GM19328 (cell line): ENCODE results near the gene ADPRHL1.

Experiments
- ATAC-seq: cut with Tn5 transposase; IDR thresholded peaks from one replicate; pipeline ENCODE4 v1.9.1; 2021; ENCODE audit warnings: mild to moderate bottlenecking, moderate library complexity; ENCODE audit not compliant: unreplicated experiment

Gene ADPRHL1

GRCh38 chr13:113433391-113433916, 19.8 kb downstream of the ADPRHL1 start:
- ATAC-seq, result no peak

- no peak for ATAC-seq
These were observed 20.6 kb downstream of the ADPRHL1 start for GRCh38 chr13:113432506-113433270.

GRCh38 chr13:113431171-113431570, 22.1 kb downstream of the ADPRHL1 start:
- ATAC-seq, result no peak

GRCh38 chr13:113430378-113431110, 22.7 kb downstream of the ADPRHL1 start:
- no peak for ATAC-seq

GRCh38 chr13:113429608-113429985, 23.7 kb downstream of the ADPRHL1 start:
- no peak for ATAC-seq

- no peak for ATAC-seq
These were observed 24.2 kb downstream of the ADPRHL1 start for GRCh38 chr13:113428871-113429607.

- ATAC-seq, result no peak
These were observed 24.8 kb downstream of the ADPRHL1 start for GRCh38 chr13:113428469-113428865.

GRCh38 chr13:113427562-113428468, 25.5 kb downstream of the ADPRHL1 start:
- ATAC-seq, result no peak

GRCh38 chr13:113426591-113426986, 26.7 kb downstream of the ADPRHL1 start:
- no peak for ATAC-seq

GRCh38 chr13:113425941-113426590, 27.2 kb downstream of the ADPRHL1 start:
- ATAC-seq, result no peak

GRCh38 chr13:113423520-113424163, 29.6 kb downstream of the ADPRHL1 start:
- no peak for ATAC-seq

- no peak for ATAC-seq
These were observed 30.3 kb downstream of the ADPRHL1 start for GRCh38 chr13:113422807-113423519.

GRCh38 chr13:113421673-113422270, 31.5 kb downstream of the ADPRHL1 start:
- ATAC-seq, result no peak

GRCh38 chr13:113420833-113421600, 32.3 kb downstream of the ADPRHL1 start:
- ATAC-seq, result no peak

GRCh38 chr13:113420232-113420631, 33.1 kb downstream of the ADPRHL1 start:
- no peak for ATAC-seq

GRCh38 chr13:113419531-113420193, 33.6 kb downstream of the ADPRHL1 start:
- ATAC-seq, result no peak

GRCh38 chr13:113418722-113419049, 34.6 kb downstream of the ADPRHL1 start:
- ATAC-seq, result no peak
